SK-N-SH treated with all-trans-retinoic acid at 6 μM for 48 hours (cell line): ENCODE data around the gene CGNL1.

Experiments used
- ATAC-seq: fragments of 200-7000 bp; cut with Tn5 transposase; 3 replicates; pipeline ENCODE4 v1.9.1; 2020; ENCODE audit warnings: mild to moderate bottlenecking, moderate library complexity
- ARNTL ChIP-seq: fragments of 450-650 bp; formaldehyde crosslinking; IDR thresholded peaks from 2 replicates; pipeline ENCODE4 v1.5.0; 2020; ENCODE audit warnings: low read depth, mild to moderate bottlenecking, moderate library complexity, borderline replicate concordance
- BACH2 ChIP-seq: fragments of 250-450 bp; sonication (Bioruptor Pico); IDR thresholded peaks from 2 replicates; pipeline ENCODE4 v1.9.0; 2021; ENCODE audit warnings: mild to moderate bottlenecking, borderline replicate concordance
- CREB5 ChIP-seq: fragments of 250-450 bp; sonication (Bioruptor Pico); IDR thresholded peaks from 2 replicates; pipeline ENCODE4 v1.5.1; 2020; ENCODE audit warnings: low read depth, mild to moderate bottlenecking, moderate library complexity
- CSDC2 ChIP-seq: fragments of 250-450 bp; sonication (Bioruptor Pico); IDR thresholded peaks from 2 replicates; pipeline ENCODE4 v1.5.0; 2020; ENCODE audit warnings: mild to moderate bottlenecking, moderate library complexity
- GLIS3 ChIP-seq: fragments of 250-450 bp; sonication (Bioruptor Pico); IDR thresholded peaks from 2 replicates; pipeline ENCODE4 v1.5.0; 2020; ENCODE audit warnings: mild to moderate bottlenecking, moderate library complexity
- ISL1 ChIP-seq: fragments of 250-450 bp; sonication (Bioruptor Pico); IDR thresholded peaks from 2 replicates; pipeline ENCODE4 v2.1.2; 2022; ENCODE audit warnings: mild to moderate bottlenecking, moderate library complexity
- OSR1 ChIP-seq: fragments of 250-450 bp; sonication (Bioruptor Pico); IDR thresholded peaks from 2 replicates; pipeline ENCODE4 v1.8.0; 2022; ENCODE audit warnings: moderate library complexity, mild to moderate bottlenecking, inconsistent platforms
- PATZ1 ChIP-seq: fragments of 250-450 bp; sonication (Bioruptor Pico); IDR thresholded peaks from 2 replicates; pipeline ENCODE4 v1.8.0; 2020; ENCODE audit warnings: mild to moderate bottlenecking, moderate library complexity, borderline replicate concordance
- POU6F1 ChIP-seq: fragments of 250-450 bp; sonication (Bioruptor Pico); IDR thresholded peaks from 2 replicates; pipeline ENCODE4 v1.8.0; 2021; ENCODE audit warnings: low read depth, mild to moderate bottlenecking, moderate library complexity, borderline replicate concordance
- PPARA ChIP-seq: fragments of 250-450 bp; sonication (Bioruptor Pico); IDR thresholded peaks from 2 replicates; pipeline ENCODE4 v1.5.0; 2020; ENCODE audit warnings: mild to moderate bottlenecking, borderline replicate concordance
- RARB ChIP-seq: fragments of 250-450 bp; sonication (Bioruptor Pico); IDR thresholded peaks from 2 replicates; pipeline ENCODE4 v1.8.0; 2021; ENCODE audit warnings: mild to moderate bottlenecking, moderate library complexity
- SNAI2 ChIP-seq: fragments of 250-450 bp; sonication (Bioruptor Pico); IDR thresholded peaks from 2 replicates; pipeline ENCODE4 v1.5.0; 2020; ENCODE audit warnings: mild to moderate bottlenecking, moderate library complexity
- TOX ChIP-seq: fragments of 250-450 bp; sonication (Bioruptor Pico); IDR thresholded peaks from 2 replicates; pipeline ENCODE4 v1.8.0; 2021; ENCODE audit warnings: mild to moderate bottlenecking, moderate library complexity, borderline replicate concordance
- TSHZ2 ChIP-seq: fragments of 250-450 bp; sonication (Bioruptor Pico); IDR thresholded peaks from 2 replicates; pipeline ENCODE4 v1.5.0; 2020; ENCODE audit warnings: mild to moderate bottlenecking, moderate library complexity
- ZC3H10 ChIP-seq: fragments of 250-450 bp; sonication (Bioruptor Pico); IDR thresholded peaks from 2 replicates; pipeline ENCODE4 v1.5.1; 2021; ENCODE audit warnings: mild to moderate bottlenecking, moderate library complexity
- ZFP3 ChIP-seq: fragments of 250-450 bp; sonication (Bioruptor Pico); IDR thresholded peaks from 2 replicates; pipeline ENCODE4 v1.5.0; 2020; ENCODE audit warnings: mild to moderate bottlenecking, moderate library complexity
- ZFP30 ChIP-seq: fragments of 450-650 bp; formaldehyde crosslinking; IDR thresholded peaks from 2 replicates; pipeline ENCODE4 v1.5.0; 2022; ENCODE audit warnings: mild to moderate bottlenecking, moderate library complexity
- ZNF565 ChIP-seq: fragments of 450-650 bp; formaldehyde crosslinking; conservative IDR thresholded peaks from 2 replicates; pipeline ENCODE4 v1.5.0; 2020; ENCODE audit warnings: low read depth, mild to moderate bottlenecking, moderate library complexity
- ZNF70 ChIP-seq: fragments of 450-650 bp; formaldehyde crosslinking; IDR thresholded peaks from 2 replicates; pipeline ENCODE4 v1.5.0; 2020; ENCODE audit warnings: mild to moderate bottlenecking, moderate library complexity
- ZNF8 ChIP-seq: fragments of 450-650 bp; formaldehyde crosslinking; IDR thresholded peaks from 2 replicates; pipeline ENCODE4 v1.5.0; 2020; ENCODE audit warnings: mild to moderate bottlenecking, moderate library complexity

The CGNL1 gene

GRCh38 chr15:57563416-57563815 lies 187.1 kb downstream of the CGNL1 start:
- ATAC-seq, result no peak
- no peak for TF ChIP-seq TOX (CRISPR knock-in tag)
- TF ChIP-seq ARNTL, result no peak
- TF ChIP-seq RARB (CRISPR knock-in tag), result no peak
- TF ChIP-seq CREB5, result no peak
- TF ChIP-seq SNAI2, result no peak
- no peak for TF ChIP-seq POU6F1
- TF ChIP-seq BACH2 (CRISPR knock-in tag), result no peak
- TF ChIP-seq OSR1 (CRISPR knock-in tag), result no peak

GRCh38 chr15:57565311-57565710 lies 189.0 kb downstream of the CGNL1 start:
- TF ChIP-seq TOX (CRISPR knock-in tag) (no peak), ZFP3 (CRISPR knock-in tag) (no peak), CREB5 (no peak), ZFP30 (CRISPR knock-in tag) (no peak), ARNTL (no peak), POU6F1 (no peak), BACH2 (CRISPR knock-in tag) (no peak), GLIS3 (no peak), ZNF565 (CRISPR knock-in tag) (no peak), PPARA (no peak), TSHZ2 (no peak), ZNF8 (no peak), OSR1 (CRISPR knock-in tag) (no peak), CSDC2 (CRISPR knock-in tag) (no peak), ZNF70 (CRISPR knock-in tag) (no peak), ZC3H10 (CRISPR knock-in tag) (no peak), SNAI2 (no peak)
- no peak for ATAC-seq

GRCh38 chr15:57566834-57567233 lies 190.5 kb downstream of the CGNL1 start:
- no peak for ATAC-seq

GRCh38 chr15:57567891-57568290 lies 191.6 kb downstream of the CGNL1 start:
- ATAC-seq, result no peak
- TF ChIP-seq TSHZ2 (no peak), OSR1 (CRISPR knock-in tag) (no peak), ISL1 (no peak), PPARA (no peak), CSDC2 (CRISPR knock-in tag) (no peak), SNAI2 (no peak), ZNF565 (CRISPR knock-in tag) (no peak), GLIS3 (no peak), ZC3H10 (CRISPR knock-in tag) (no peak), ARNTL (no peak), ZNF70 (CRISPR knock-in tag) (no peak), PATZ1 (CRISPR knock-in tag) (no peak)

More at GRCh38 chr15:57566834-57567233, 190.5 kb downstream of the CGNL1 start:
- TF ChIP-seq ZC3H10 (CRISPR knock-in tag) (no peak), ZNF565 (CRISPR knock-in tag) (no peak), RARB (CRISPR knock-in tag) (no peak), CSDC2 (CRISPR knock-in tag) (no peak)
